ENCODE data around the gene P3H2.

P3H2 gene

GRCh38 chr3:190010486-190010885 is 110.2 kb downstream of the P3H2 start:
- DNase-seq (ENCODE audit: extremely low spot score), result no peak
- ChIA-PET POLR2A (no interaction called here), CTCF (no interaction called here)
- no peak for TF ChIP-seq CTCF (IDR thresholded peaks at IDR 0.05; ENCODE audit: control extremely low read depth, extremely low read depth, low read depth, missing control alignments)

GRCh38 chr3:190009614-190010013 is 111.1 kb downstream of the P3H2 start:
- ChIA-PET POLR2A (no interaction called here), CTCF (interaction anchor here (2.0 kb wide), 1 partner anchor 10 kb away, joined by 7 read pairs; no protein-coding TSS in a partner anchor)
- no peak for TF ChIP-seq CTCF (IDR thresholded peaks at IDR 0.05; ENCODE audit: control extremely low read depth, extremely low read depth, low read depth, missing control alignments)
- DNase-seq (ENCODE audit: extremely low spot score), result no peak

- ChIA-PET CTCF (interaction anchor here (1.4 to 2.0 kb wide), 2 partner anchors 9 kb away, joined by 3 to 7 read pairs; no protein-coding TSS in a partner anchor), POLR2A (no interaction called here)
- no peak for TF ChIP-seq CTCF (IDR thresholded peaks at IDR 0.05; ENCODE audit: control extremely low read depth, extremely low read depth, low read depth, missing control alignments)
- DNase-seq (ENCODE audit: extremely low spot score), result no peak
Observed at GRCh38 chr3:190008432-190008831, 112.3 kb downstream of the P3H2 start.

DNA sequence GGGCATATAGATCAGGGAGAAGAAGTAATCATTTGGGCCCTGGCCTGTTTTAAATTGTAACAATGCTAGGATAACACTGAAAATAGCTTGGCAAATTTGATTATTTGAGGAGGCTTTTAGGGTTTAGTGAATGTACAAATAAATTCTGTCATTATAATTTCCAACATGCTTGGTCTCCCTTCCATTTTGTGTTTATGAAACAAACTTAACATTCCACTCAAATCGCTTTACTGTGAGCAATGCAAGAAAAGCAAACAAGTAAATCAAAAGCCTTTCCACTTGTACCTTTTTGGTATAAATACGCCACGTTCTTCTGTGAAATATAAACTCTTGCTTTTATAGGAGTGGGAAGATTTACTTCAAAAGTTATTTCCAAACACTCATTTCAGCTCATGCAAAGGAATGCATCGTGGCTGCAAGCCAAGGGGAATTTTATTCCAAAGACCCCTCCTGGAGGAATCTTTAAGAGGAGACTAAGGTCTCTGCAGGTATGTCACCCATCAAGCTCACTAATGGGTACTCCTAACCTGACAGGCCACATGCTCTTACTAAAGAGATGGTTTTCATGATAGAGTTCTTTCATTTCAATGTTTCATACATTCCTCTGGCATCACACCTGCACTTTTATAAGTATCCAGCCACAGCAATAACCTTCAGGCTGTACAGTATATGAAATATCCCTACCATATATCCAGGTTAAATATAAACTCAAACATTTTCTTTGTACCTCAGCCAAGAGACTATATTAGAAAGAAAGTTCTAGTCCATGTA is 115.2 kb downstream of the P3H2 start:
- POLR2A ChIA-PET, result no interaction called here

GRCh38 chr3:190004656-190005055 is 116.0 kb downstream of the P3H2 start:
- POLR2A ChIA-PET, result no interaction called here
- no peak for TF ChIP-seq CTCF (IDR thresholded peaks at IDR 0.05; ENCODE audit: control extremely low read depth, extremely low read depth, low read depth, missing control alignments)
- DNase-seq (ENCODE audit: extremely low spot score), result no peak
- CTCF ChIA-PET, result interaction anchor here (1.1 kb wide), 1 partner anchor 9 kb away, joined by 3 read pairs; no protein-coding TSS in a partner anchor

More for the DNA sequence above, 115.2 kb downstream of the P3H2 start:
- TF ChIP-seq CTCF (IDR thresholded peaks at IDR 0.05; ENCODE audit: control extremely low read depth, extremely low read depth, low read depth, missing control alignments), result no peak
- no peak for DNase-seq (ENCODE audit: extremely low spot score)
- CTCF ChIA-PET, result interaction anchor here (0.8 to 1.0 kb wide), 2 partner anchors 10 to 44 kb away, joined by 3 to 5 read pairs; no protein-coding TSS in a partner anchor

DNA sequence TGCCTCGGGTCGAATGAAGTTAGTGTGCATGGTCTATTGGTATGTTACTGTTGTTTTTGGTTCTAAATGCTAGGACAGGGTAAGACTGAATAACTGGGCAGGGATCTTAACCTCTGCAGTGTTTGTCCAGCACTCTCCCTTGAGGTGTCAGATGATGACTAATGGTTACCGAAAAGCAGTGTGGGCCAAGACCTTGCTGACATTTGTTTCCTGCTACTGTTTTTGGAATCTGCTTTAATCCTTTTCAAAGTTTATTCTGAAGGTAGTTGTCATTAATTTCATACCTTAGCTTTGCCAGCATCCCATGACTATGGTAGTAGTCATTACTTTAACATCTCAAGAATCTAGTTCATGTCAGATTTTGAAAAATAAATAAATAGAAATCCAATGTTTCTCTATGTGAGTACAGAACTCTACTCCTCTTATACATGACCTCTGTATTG is 117.0 kb downstream of the P3H2 start:
- no peak for TF ChIP-seq CTCF (IDR thresholded peaks at IDR 0.05; ENCODE audit: control extremely low read depth, extremely low read depth, low read depth, missing control alignments)
- no peak for DNase-seq (ENCODE audit: extremely low spot score)
- POLR2A ChIA-PET, result no interaction called here
- CTCF ChIA-PET, result interaction anchor here (1.1 kb wide), 1 partner anchor 10 kb away, joined by 3 read pairs; no protein-coding TSS in a partner anchor
